GM12874 (cell line): ENCODE measurements around the gene SLC23A3.
A peak's percentile ranks its signal among the peaks of the same experiment; 100 is the strongest.

Source experiments
- TF ChIP-seq, protein P1 (sequence below): IDR thresholded peaks from 2 replicates; pipeline ENCODE4 v1.5.1; 2011; ENCODE audit warnings: low read depth, mild to moderate bottlenecking, control low read depth, low read length, moderate library complexity; ENCODE audit not compliant: insufficient read depth

Gene SLC23A3

DNA sequence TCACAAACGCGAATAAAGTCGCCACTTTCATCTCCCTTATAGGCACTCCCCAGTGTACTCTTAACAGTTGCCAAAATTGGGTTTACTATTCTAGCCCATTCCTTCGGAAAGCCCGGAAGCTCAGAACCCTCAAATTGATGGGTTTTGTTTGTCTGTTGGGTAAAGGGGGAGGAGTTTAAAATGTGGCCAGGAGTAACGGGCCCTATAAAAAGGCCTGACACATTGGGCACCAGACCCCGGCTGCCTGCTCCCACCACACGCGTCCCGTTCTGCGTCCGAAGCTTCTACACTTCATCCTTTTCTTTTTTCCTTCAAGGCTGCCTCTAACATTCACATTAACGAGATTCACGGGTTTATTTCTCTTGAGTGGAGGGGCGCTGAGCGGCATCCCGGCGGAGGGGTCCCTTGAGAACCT lies 10.1 kb downstream of the SLC23A3 start:
- TF ChIP-seq, protein P1, sequence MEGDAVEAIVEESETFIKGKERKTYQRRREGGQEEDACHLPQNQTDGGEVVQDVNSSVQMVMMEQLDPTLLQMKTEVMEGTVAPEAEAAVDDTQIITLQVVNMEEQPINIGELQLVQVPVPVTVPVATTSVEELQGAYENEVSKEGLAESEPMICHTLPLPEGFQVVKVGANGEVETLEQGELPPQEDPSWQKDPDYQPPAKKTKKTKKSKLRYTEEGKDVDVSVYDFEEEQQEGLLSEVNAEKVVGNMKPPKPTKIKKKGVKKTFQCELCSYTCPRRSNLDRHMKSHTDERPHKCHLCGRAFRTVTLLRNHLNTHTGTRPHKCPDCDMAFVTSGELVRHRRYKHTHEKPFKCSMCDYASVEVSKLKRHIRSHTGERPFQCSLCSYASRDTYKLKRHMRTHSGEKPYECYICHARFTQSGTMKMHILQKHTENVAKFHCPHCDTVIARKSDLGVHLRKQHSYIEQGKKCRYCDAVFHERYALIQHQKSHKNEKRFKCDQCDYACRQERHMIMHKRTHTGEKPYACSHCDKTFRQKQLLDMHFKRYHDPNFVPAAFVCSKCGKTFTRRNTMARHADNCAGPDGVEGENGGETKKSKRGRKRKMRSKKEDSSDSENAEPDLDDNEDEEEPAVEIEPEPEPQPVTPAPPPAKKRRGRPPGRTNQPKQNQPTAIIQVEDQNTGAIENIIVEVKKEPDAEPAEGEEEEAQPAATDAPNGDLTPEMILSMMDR, result no peak

DNA sequence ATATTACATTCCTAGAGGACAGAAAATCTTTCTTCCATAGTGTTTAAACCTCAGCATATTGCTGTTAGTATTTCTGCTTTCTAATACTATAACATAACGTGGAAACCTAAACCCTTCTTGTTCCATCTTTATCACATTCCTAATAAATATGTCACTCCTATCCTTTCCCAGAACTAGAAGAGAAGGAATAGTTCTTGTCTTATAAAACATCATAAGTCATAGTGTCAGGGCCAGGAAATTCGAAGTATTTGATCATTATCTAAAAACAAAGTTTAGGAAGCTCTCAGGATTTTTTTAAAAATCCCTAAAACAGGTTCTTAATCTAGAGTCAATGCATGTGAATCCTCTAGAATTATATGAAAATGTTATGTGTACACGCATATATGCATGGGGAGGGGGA lies 11.2 kb downstream of the SLC23A3 start:
- TF ChIP-seq, protein P1, result no peak

- TF ChIP-seq, protein P1, result no peak
Observed at GRCh38 chr2:219158025-219158424, 11.8 kb downstream of the SLC23A3 start.

- TF ChIP-seq, protein P1, result no peak
Observed at GRCh38 chr2:219157396-219157795, 12.4 kb downstream of the SLC23A3 start.

DNA sequence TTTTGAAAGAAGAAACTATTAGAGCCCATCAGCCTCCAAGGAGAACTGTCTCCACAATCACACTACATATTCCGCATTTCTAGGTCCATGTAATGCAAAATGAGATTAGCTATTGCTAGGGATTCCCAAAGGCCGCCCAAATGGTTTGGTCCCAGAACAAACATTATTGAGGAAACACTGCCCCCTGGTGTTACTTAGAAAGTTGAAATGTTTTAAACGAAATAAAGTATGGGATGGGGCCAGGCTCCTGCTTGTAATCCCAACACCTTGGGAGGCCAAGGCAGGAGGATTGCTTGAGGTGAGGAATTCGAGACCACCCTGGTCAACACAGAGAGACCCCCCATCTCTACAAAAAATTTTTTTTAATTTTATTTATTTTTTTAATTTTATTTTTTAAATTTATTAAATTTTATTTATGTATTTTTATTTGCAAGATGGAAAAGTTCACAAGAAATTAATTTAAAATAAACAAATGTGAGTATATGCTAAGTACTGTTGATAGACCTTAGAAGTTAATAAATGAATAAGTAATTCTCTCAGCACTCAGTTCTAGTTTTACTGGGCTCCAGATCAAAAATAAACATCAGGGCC lies 14.7 kb downstream of the SLC23A3 start:
- TF ChIP-seq, protein P1, result peak; percentile 34; the same call in 1 of the 2 replicates

- TF ChIP-seq, protein P1, result no peak
Observed at GRCh38 chr2:219149667-219150066, 20.2 kb downstream of the SLC23A3 start.

- TF ChIP-seq, protein P1, result no peak
Observed at GRCh38 chr2:219142329-219142728, 27.5 kb downstream of the SLC23A3 start.
